Esophagus muscularis mucosa (tissue), 4 donors: ENCODE data around the gene SLC26A4. TPM values are rescaled to one million over a fixed set of nuclear protein-coding genes. Genes with fewer than 3 reads are reported as not detected.

ENCODE experiments used
- DNase-seq: peaks from one replicate; pipeline ENCODE4 v3.0.0-alpha.2; 2017; ENCODE audit errors: extremely low spot score
- H3K27ac ChIP-seq, 4 donors: fragments of 200-600 bp; sonication (generic); replicated peaks in 1 of 4; 1 replicate in 3 of 4; 2 replicates in 1 of 4; pipeline ENCODE4 v1.5.1; 2016 to 2019; ENCODE audit warnings: mild to moderate bottlenecking in 1 of 4
- H3K27me3 ChIP-seq, 4 donors: fragments of 200-600 bp; sonication (generic); one replicate each; pipeline versions ENCODE4 v1.5.1 to v1.6.0; 2016 to 2019
- H3K36me3 ChIP-seq, 4 donors: fragments of 200-600 bp; sonication (generic); one replicate each; pipeline ENCODE4 v1.5.1; 2016 to 2019
- H3K4me1 ChIP-seq, 4 donors: fragments of 200-600 bp; sonication (generic); one replicate each; pipeline ENCODE4 v1.5.1; 2016 to 2019
- H3K4me3 ChIP-seq, 4 donors: fragments of 200-600 bp; sonication (generic); 1 replicate in 2 of 4; 2 replicates in 2 of 4; pipeline ENCODE4 v1.5.1; 2016 to 2019; ENCODE audit warnings: mild to moderate bottlenecking in 4 of 4, moderate library complexity in 1 of 4
- H3K9me3 ChIP-seq, 4 donors: fragments of 200-600 bp; sonication (generic); 1 replicate in 3 of 4; 2 replicates in 1 of 4; pipeline ENCODE4 v1.5.1; 2016 to 2019
- EP300 ChIP-seq: sonication (generic); formaldehyde crosslinking; IDR thresholded peaks from one replicate; pipeline ENCODE4 v1.6.1; 2017; ENCODE audit warnings: antibody characterized with exemption
- POLR2A ChIP-seq: fragments of 450-650 bp; IDR thresholded peaks from one replicate; pipeline ENCODE4 v1.6.1; 2017; ENCODE audit warnings: antibody characterized with exemption, moderate library complexity, mild to moderate bottlenecking, low read depth
- POLR2AphosphoS5 ChIP-seq, 2 donors: sonication (generic); formaldehyde crosslinking; IDR thresholded peaks; one replicate each; pipeline ENCODE4 v1.6.1; 2017; ENCODE audit warnings: antibody characterized with exemption in 2 of 2
- WGBS: methylation state at CpG from one replicate; pipeline ENCODE4 v1.1.5; 2018; 5-methylcytosine and 5-hydroxymethylcytosine counted together
- intact Hi-C: fragments of 100-400 bp; cut with DNase I; formaldehyde crosslinking; loops from one replicate; pipeline ENCODE4 v1.15.1; 2023
- total RNA-seq, 4 donors: library from RNA; depleted of rRNA; stranded (reverse); fragments of >200 nt; gene quantifications; one replicate each; pipeline versions ENCODE4 v1.1.0 to v1.2.1, GENCODE V29; 2016
- TF ChIP-seq, protein P1 (sequence below), 3 experiments: fragments of 200-600 bp in 2 of 3; fragments of 450-650 bp in 1 of 3; sonication (generic) in 2 of 3; IDR thresholded peaks; one replicate each; pipeline ENCODE4 v1.5.1; 2017 to 2019; ENCODE audit warnings: antibody characterized with exemption in 3 of 3, mild to moderate bottlenecking in 2 of 3, moderate library complexity in 1 of 3

The SLC26A4 gene
- total RNA-seq, 4 donors from 2014 or later = 0.17 to 1.2 (median 0.46) TPM

DNA sequence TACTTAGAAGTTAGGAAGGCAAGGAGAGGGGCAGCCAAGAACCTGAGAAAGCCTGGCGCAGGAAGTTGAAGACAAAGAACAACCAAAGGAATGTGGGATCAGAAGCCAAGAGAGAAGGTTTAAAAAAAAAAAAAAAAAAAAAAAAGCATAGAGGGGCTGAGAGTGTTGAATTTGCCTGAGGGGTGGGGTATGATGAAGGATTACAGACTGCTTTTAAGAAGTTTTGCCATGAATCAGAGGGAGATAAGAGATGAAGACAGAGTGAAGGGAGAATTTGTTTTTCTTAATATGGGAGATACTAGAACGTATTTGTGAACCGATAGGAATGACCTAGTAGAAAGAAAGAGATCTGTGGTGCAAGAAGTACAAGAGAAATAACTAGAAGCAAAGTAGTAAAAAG, 6.7 kb downstream of the SLC26A4 start:
- intact Hi-C loops = no loop called here
- H3K36me3 ChIP-seq = no peaks in the 10 kb centered on the region
- H3K4me1 ChIP-seq = no peaks in the 10 kb centered on the region
- H3K4me3 ChIP-seq = no peak overlapping the region
- H3K9me3 ChIP-seq = no peaks in the 10 kb centered on the region
- no peak for DNase-seq
- TF ChIP-seq EP300 = no peak
- TF ChIP-seq POLR2AphosphoS5 (IDR thresholded peaks at IDR 0.05) = no peak
- TF ChIP-seq, protein P1, sequence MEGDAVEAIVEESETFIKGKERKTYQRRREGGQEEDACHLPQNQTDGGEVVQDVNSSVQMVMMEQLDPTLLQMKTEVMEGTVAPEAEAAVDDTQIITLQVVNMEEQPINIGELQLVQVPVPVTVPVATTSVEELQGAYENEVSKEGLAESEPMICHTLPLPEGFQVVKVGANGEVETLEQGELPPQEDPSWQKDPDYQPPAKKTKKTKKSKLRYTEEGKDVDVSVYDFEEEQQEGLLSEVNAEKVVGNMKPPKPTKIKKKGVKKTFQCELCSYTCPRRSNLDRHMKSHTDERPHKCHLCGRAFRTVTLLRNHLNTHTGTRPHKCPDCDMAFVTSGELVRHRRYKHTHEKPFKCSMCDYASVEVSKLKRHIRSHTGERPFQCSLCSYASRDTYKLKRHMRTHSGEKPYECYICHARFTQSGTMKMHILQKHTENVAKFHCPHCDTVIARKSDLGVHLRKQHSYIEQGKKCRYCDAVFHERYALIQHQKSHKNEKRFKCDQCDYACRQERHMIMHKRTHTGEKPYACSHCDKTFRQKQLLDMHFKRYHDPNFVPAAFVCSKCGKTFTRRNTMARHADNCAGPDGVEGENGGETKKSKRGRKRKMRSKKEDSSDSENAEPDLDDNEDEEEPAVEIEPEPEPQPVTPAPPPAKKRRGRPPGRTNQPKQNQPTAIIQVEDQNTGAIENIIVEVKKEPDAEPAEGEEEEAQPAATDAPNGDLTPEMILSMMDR (IDR thresholded peaks at IDR 0.05) = no peak
- TF ChIP-seq POLR2A = no peak
- no peak overlapping the region for H3K27ac ChIP-seq
- WGBS = 70% methylated on average over 3 of the region's 3 CpGs
- H3K27me3 ChIP-seq = peaks cover 0 to 13% (median 1%) of the 10 kb centered on the region in 4 donors

DNA sequence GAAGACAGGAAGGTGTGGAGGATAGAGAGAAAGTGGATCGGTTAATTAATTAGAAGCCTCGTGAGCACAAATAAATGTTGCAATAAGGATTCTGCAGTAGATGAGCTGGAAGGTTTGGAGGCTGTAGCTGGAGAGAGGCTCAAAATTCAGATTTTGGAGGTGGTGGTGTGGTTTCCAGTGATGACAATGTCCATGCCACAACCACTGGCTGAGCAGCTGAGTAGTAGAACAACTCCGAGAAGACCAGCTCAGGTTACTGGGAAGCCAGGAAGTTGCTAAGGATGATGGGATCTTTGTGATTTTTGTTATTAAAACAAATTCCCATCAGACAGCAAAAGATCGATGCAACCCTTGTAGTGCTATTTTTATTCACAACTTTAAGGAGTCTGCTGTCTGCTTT, 7.7 kb downstream of the SLC26A4 start:
- intact Hi-C loops = no loop called here
- no peak for TF ChIP-seq EP300
- TF ChIP-seq, protein P1 (IDR thresholded peaks at IDR 0.05) = no peak
- TF ChIP-seq POLR2AphosphoS5 (IDR thresholded peaks at IDR 0.05) = no peak
- no peak for TF ChIP-seq POLR2A
- H3K27ac ChIP-seq = no peak overlapping the region
- no peaks in the 10 kb centered on the region for H3K36me3 ChIP-seq
- no peaks in the 10 kb centered on the region for H3K9me3 ChIP-seq
- no peak for DNase-seq
- WGBS = 91% methylated on average over 4 of the region's 4 CpGs
- H3K4me1 ChIP-seq = no peaks in the 10 kb centered on the region
- no peak overlapping the region for H3K4me3 ChIP-seq
- peaks cover 0 to 9% (median 0%) of the 10 kb centered on the region in 4 donors for H3K27me3 ChIP-seq

DNA sequence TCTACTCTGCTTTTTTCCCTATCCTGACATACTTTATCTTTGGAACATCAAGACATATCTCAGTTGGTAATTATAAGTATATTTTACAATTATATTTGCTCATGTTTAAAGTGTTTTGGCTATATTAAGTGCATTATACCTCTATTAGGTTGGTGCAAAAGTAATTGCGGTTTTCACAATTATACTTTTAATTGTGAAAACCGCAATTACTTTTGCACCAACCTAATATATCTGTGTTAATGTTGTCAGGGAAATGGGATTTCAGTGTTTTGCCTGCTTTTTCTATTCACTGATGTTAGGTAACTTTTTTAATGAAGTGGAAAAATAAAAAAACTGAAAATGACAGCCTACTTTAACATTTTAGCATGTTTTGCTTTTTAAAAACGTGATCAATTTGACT, 11.6 kb downstream of the SLC26A4 start:
- no peaks in the 10 kb centered on the region for H3K4me1 ChIP-seq
- H3K27me3 ChIP-seq = peaks cover 0 to 4% (median 0%) of the 10 kb centered on the region in 4 donors
- DNase-seq = no peak
- H3K27ac ChIP-seq = no peak overlapping the region
- no peak overlapping the region for H3K4me3 ChIP-seq
- intact Hi-C loops = no loop called here
- 85% methylated on average over 3 of the region's 3 CpGs for WGBS
- H3K9me3 ChIP-seq = no peaks in the 10 kb centered on the region
- no peaks in the 10 kb centered on the region for H3K36me3 ChIP-seq
- TF ChIP-seq POLR2A (no peak), POLR2AphosphoS5 (IDR thresholded peaks at IDR 0.05) (no peak), EP300 (no peak)
- TF ChIP-seq, protein P1 (IDR thresholded peaks at IDR 0.05) = no peak

DNA sequence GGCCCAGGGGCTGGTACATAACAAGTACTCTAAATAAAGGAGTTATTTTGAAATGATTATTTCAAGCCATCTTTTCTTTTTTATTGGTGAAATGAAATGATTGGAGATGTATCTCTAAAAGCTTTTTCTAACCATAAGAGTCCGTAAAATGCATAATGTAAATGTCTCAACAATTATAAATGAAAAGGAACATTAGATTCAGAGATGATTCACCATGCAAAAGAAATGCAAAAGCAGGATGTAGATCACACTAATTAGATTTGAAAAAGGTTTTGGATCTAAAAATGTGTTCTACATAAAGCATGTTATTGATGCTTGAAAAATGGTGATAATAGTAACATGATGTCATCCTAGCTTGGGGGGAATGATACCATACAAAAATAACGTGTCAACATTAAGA, 15.6 kb downstream of the SLC26A4 start:
- intact Hi-C loops = no loop called here
- Histone ChIP-seq H3K4me1 (no peaks in the 10 kb centered on the region), H3K36me3 (no peaks in the 10 kb centered on the region), H3K9me3 (no peaks in the 10 kb centered on the region), H3K27me3 (no peaks in the 10 kb centered on the region), H3K27ac (no peak overlapping the region), H3K4me3 (no peak overlapping the region)
- WGBS = 66% methylated on average over 2 of the region's 2 CpGs
- TF ChIP-seq POLR2A (no peak), EP300 (no peak), POLR2AphosphoS5 (IDR thresholded peaks at IDR 0.05) (no peak)
- TF ChIP-seq, protein P1 (IDR thresholded peaks at IDR 0.05) = no peak
- DNase-seq = no peak

DNA sequence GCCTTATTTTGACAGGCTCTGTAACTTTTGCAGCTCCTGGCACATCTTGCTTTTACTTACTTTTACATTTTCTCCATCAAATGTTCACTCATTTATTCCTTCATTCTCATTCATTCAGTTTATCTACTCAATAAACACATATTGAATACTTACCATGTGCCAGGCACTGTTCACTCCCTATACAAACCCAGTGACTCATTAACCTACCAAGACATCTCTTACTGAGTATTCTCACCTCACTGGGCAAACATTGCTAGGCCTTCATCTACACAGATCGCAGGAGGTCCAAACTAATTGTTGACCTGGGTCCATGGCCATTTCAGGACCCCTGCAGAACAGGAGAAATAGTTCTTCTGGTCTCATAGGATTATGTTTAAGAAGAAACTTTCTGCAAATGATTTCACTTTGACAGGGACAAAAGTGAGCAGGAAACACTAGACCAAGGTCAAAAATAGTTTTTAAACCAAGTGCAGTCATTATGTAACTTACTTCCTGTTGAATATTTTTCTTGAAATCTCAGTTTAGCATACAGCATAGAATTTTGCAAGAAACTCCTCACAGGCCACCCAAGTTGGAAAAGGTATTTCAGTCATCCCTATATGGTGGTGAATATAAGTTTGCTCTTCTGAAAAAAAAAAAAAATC, 17.6 kb downstream of the SLC26A4 start:
- Histone ChIP-seq H3K27me3 (no peaks in the 10 kb centered on the region), H3K4me1 (no peaks in the 10 kb centered on the region), H3K4me3 (no peak overlapping the region), H3K9me3 (no peaks in the 10 kb centered on the region), H3K36me3 (no peaks in the 10 kb centered on the region), H3K27ac (no peak overlapping the region)
- TF ChIP-seq, protein P1 (IDR thresholded peaks at IDR 0.05) = no peak
- TF ChIP-seq EP300 = no peak
- no peak for TF ChIP-seq POLR2AphosphoS5 (IDR thresholded peaks at IDR 0.05)
- no peak for TF ChIP-seq POLR2A
- 100% methylated on average over 1 of the region's 1 CpG for WGBS
- DNase-seq = no peak
- intact Hi-C loops = no loop called here
